Right atrium auricular region (tissue), 2 donors: ENCODE data around the gene TIMM17A. TPM values are rescaled to one million over a fixed set of nuclear protein-coding genes. Genes with fewer than 3 reads are reported as not detected.
A peak's percentile ranks its signal among the peaks of the same experiment; 100 is the strongest.

Experiments
- DNase-seq: peaks from one replicate; pipeline ENCODE4 v3.0.0-alpha.2; 2019; ENCODE audit warnings: low spot score
- H3K27ac ChIP-seq, 2 donors: fragments of 200-600 bp; sonication (generic); 1 replicate in 1 of 2; 2 replicates in 1 of 2; pipeline ENCODE4 v1.5.1; 2016 to 2019
- H3K27me3 ChIP-seq, 2 donors: fragments of 200-600 bp; sonication (generic); one replicate each; pipeline versions ENCODE4 v1.5.1 to v1.6.0; 2017 to 2019
- H3K36me3 ChIP-seq: fragments of 200-600 bp; sonication (generic); one replicate; pipeline ENCODE4 v1.5.1; 2016
- H3K4me1 ChIP-seq, 2 donors: fragments of 200-600 bp; sonication (generic); one replicate each; pipeline versions ENCODE4 v1.5.1 to v1.6.0; 2017 to 2019
- H3K4me3 ChIP-seq, 2 donors: fragments of 200-600 bp; sonication (generic); 1 replicate in 1 of 2; 2 replicates in 1 of 2; pipeline ENCODE4 v1.5.1; 2017 to 2019; ENCODE audit warnings: mild to moderate bottlenecking in 1 of 2, moderate library complexity in 1 of 2
- H3K9me3 ChIP-seq, 2 donors: fragments of 200-600 bp; sonication (generic); one replicate each; pipeline ENCODE4 v1.5.1; 2019
- CTCF ChIP-seq, 2 donors: fragments of 200-600 bp; sonication (generic); IDR thresholded peaks; one replicate each; pipeline ENCODE4 v1.5.1; 2019; ENCODE audit warnings: antibody characterized with exemption in 2 of 2
- total RNA-seq, 2 donors: library from RNA; depleted of rRNA; stranded (reverse); fragments of >200 nt; gene quantifications; one replicate each; pipeline ENCODE4 v1.1.0, GENCODE V29; 2016

TIMM17A gene
- total RNA-seq, 2 donors from 2014 or later, result 42.7 to 59.1 TPM

GRCh38 chr1:201914456-201915235 lies 40.7 kb upstream of the TIMM17A start:
- H3K4me1 ChIP-seq, result peaks cover 0 to 40% of the 10 kb centered on the region in 2 donors
- H3K36me3 ChIP-seq, result no peaks in the 10 kb centered on the region
- TF ChIP-seq CTCF (IDR thresholded peaks at IDR 0.05), result no peak
- no peak for DNase-seq
- H3K9me3 ChIP-seq, result no peaks in the 10 kb centered on the region
- H3K4me3 ChIP-seq, result no peak overlapping the region
- peak overlapping the region in 1 of 2 donors; percentile 79 for H3K27ac ChIP-seq
- H3K27me3 ChIP-seq, result no peaks in the 10 kb centered on the region

GRCh38 chr1:201916649-201917249 lies 38.6 kb upstream of the TIMM17A start:
- Histone ChIP-seq H3K36me3 (no peaks in the 10 kb centered on the region), H3K4me1 (peaks cover 0 to 46% of the 10 kb centered on the region in 2 donors), H3K27me3 (no peaks in the 10 kb centered on the region), H3K27ac (peak overlapping the region; percentile 77 to 79), H3K4me3 (no peak overlapping the region), H3K9me3 (no peaks in the 10 kb centered on the region)
- TF ChIP-seq CTCF (IDR thresholded peaks at IDR 0.05), result no peak
- peak; percentile 89 for DNase-seq

GRCh38 chr1:201917362-201918033 lies 37.8 kb upstream of the TIMM17A start:
- no peaks in the 10 kb centered on the region for H3K27me3 ChIP-seq
- no peaks in the 10 kb centered on the region for H3K9me3 ChIP-seq

GRCh38 chr1:201918343-201918742 lies 37.0 kb upstream of the TIMM17A start:
- Histone ChIP-seq H3K27ac (peak overlapping the region; percentile 77 to 79), H3K9me3 (no peaks in the 10 kb centered on the region), H3K4me1 (peaks cover 0 to 46% of the 10 kb centered on the region in 2 donors), H3K27me3 (no peaks in the 10 kb centered on the region), H3K4me3 (no peak overlapping the region), H3K36me3 (no peaks in the 10 kb centered on the region)
- DNase-seq, result no peak
- no peak for TF ChIP-seq CTCF (IDR thresholded peaks at IDR 0.05)

More at GRCh38 chr1:201917362-201918033, 37.8 kb upstream of the TIMM17A start:
- Histone ChIP-seq H3K36me3 (no peaks in the 10 kb centered on the region), H3K27ac (peak overlapping the region; percentile 77 to 79), H3K4me3 (no peak overlapping the region), H3K4me1 (peaks cover 0 to 46% of the 10 kb centered on the region in 2 donors)
- no peak for TF ChIP-seq CTCF (IDR thresholded peaks at IDR 0.05)
- no peak for DNase-seq

GRCh38 chr1:201921952-201922558 lies 33.2 kb upstream of the TIMM17A start:
- no peak for TF ChIP-seq CTCF (IDR thresholded peaks at IDR 0.05)
- Histone ChIP-seq H3K27me3 (no peaks in the 10 kb centered on the region), H3K36me3 (no peaks in the 10 kb centered on the region), H3K4me3 (no peak overlapping the region), H3K27ac (no peak overlapping the region), H3K9me3 (no peaks in the 10 kb centered on the region), H3K4me1 (peaks cover 0 to 31% of the 10 kb centered on the region in 2 donors)
- DNase-seq, result no peak
